ENCODE measurements around the gene SYNJ2. TPM values are rescaled to one million over a fixed set of nuclear protein-coding genes. Genes with fewer than 3 reads are reported as not detected.
A peak's percentile ranks its signal among the peaks of the same experiment; 100 is the strongest.

Gene SYNJ2
- total RNA-seq, 1 donor from 2014 or later = 18.9 TPM

DNA sequence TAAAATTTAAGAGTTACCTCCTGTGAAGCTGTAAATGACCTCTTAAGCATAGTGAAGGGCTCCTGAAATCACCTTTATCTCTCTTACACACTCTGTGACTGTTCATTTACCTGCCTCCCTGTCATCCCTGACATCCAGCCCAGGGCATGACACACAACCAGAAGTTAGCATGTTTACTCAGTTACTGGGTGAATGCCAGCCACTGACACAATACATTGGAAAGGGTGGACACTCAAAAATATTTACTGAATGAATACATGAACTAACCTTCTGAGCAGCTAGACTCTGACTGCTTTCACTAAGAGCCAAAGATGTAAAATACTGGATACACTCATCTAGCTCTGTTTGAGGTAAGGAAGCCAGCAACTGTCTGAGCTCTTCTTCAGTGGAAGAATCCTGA is 161.1 kb downstream of the SYNJ2 start:
- H3K27ac Mint-ChIP-seq = no peak overlapping the region
- peaks cover 24% of the 10 kb centered on the region for H3K36me3 Mint-ChIP-seq (ENCODE audit: insufficient read depth)
- H3K9me3 Mint-ChIP-seq (ENCODE audit: low read depth) = no peaks in the 10 kb centered on the region
- no peaks in the 10 kb centered on the region for H3K27me3 Mint-ChIP-seq
- TF ChIP-seq, protein P1, sequence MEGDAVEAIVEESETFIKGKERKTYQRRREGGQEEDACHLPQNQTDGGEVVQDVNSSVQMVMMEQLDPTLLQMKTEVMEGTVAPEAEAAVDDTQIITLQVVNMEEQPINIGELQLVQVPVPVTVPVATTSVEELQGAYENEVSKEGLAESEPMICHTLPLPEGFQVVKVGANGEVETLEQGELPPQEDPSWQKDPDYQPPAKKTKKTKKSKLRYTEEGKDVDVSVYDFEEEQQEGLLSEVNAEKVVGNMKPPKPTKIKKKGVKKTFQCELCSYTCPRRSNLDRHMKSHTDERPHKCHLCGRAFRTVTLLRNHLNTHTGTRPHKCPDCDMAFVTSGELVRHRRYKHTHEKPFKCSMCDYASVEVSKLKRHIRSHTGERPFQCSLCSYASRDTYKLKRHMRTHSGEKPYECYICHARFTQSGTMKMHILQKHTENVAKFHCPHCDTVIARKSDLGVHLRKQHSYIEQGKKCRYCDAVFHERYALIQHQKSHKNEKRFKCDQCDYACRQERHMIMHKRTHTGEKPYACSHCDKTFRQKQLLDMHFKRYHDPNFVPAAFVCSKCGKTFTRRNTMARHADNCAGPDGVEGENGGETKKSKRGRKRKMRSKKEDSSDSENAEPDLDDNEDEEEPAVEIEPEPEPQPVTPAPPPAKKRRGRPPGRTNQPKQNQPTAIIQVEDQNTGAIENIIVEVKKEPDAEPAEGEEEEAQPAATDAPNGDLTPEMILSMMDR (IDR thresholded peaks at IDR 0.05; ENCODE audit: unreplicated experiment) = no peak
- H3K4me1 Mint-ChIP-seq (ENCODE audit: low read depth) = no peaks in the 10 kb centered on the region
- DNase-seq (ENCODE audit: low spot score, unreplicated experiment) = no peak
- no peak overlapping the region for H3K4me3 Mint-ChIP-seq (ENCODE audit: low read depth)

DNA sequence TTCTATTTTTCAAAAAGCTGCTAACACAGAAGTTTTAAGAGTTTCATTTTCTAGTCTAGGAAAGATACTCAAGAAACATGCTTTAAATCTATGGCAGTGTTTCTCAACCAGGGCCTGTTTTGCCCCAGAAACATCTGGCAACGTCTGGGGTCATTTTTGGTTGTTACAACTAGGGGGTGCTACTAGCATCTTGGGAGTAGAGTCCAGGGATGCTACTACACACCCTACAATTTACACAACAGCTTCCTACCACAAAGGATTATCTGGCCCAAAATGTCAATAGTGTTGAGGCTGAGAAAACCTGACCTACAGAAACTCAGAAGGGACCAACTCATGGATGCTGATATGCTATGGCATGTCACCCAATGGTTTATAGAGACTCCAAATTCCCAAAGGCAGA is 162.0 kb downstream of the SYNJ2 start:
- Mint-ChIP-seq H3K9me3 (ENCODE audit: low read depth) (no peaks in the 10 kb centered on the region), H3K4me3 (ENCODE audit: low read depth) (no peak overlapping the region), H3K4me1 (ENCODE audit: low read depth) (no peaks in the 10 kb centered on the region), H3K27me3 (no peaks in the 10 kb centered on the region), H3K27ac (no peak overlapping the region), H3K36me3 (ENCODE audit: insufficient read depth) (peaks cover 26% of the 10 kb centered on the region)
- TF ChIP-seq, protein P1 (IDR thresholded peaks at IDR 0.05; ENCODE audit: unreplicated experiment) = peak; percentile 22
- no peak for DNase-seq (ENCODE audit: low spot score, unreplicated experiment)

Other genes starting within 250 kb of the SYNJ2 start
- 29.3 and 31.5 TPM in 2 replicates for gene SNX9, start 158.6 kb upstream of the SYNJ2 start, total RNA-seq
- 20.0 TPM in 2 replicates for gene SERAC1, start 186.4 kb downstream of the SYNJ2 start, total RNA-seq
- 24.9 and 26.6 TPM in 2 replicates for gene GTF2H5, start 186.5 kb downstream of the SYNJ2 start, total RNA-seq